ENCODE data around the gene TET3.

Gene TET3

GRCh38 chr2:73961823-73962615, 22.7 kb upstream of the TET3 start:
- Histone ChIP-seq H3K4me3 (no peak overlapping the region), H3K27ac (no peak overlapping the region), H3K9ac (ENCODE audit: insufficient read length) (no peak overlapping the region), H3K9me3 (ENCODE audit: low read depth, low read length) (no peaks in the 10 kb centered on the region), H3K36me3 (ENCODE audit: insufficient read depth, low read length) (peaks cover 28% of the 10 kb centered on the region)
- no peak for TF ChIP-seq FOXP2 (optimal IDR thresholded peaks at IDR 0.05; ENCODE audit: control extremely low read depth, extremely low read length, insufficient read depth)
- no peak for TF ChIP-seq EZH2 (IDR thresholded peaks at IDR 0.05)
- no peak for TF ChIP-seq POLR2AphosphoS5 (IDR thresholded peaks at IDR 0.05; ENCODE audit: borderline replicate concordance, low read depth, low read length)
- no peak for DNase-seq (ENCODE audit: low read depth, low spot score)

- TF ChIP-seq FOXP2 (optimal IDR thresholded peaks at IDR 0.05; ENCODE audit: control extremely low read depth, extremely low read length, insufficient read depth) (no peak), POLR2AphosphoS5 (IDR thresholded peaks at IDR 0.05; ENCODE audit: borderline replicate concordance, low read depth, low read length) (no peak), EZH2 (IDR thresholded peaks at IDR 0.05) (no peak)
- DNase-seq (ENCODE audit: low read depth, low spot score) = no peak
- Histone ChIP-seq H3K27ac (no peak overlapping the region), H3K4me3 (no peak overlapping the region), H3K9me3 (ENCODE audit: low read depth, low read length) (no peaks in the 10 kb centered on the region), H3K9ac (ENCODE audit: insufficient read length) (no peak overlapping the region), H3K36me3 (ENCODE audit: insufficient read depth, low read length) (peaks cover 22% of the 10 kb centered on the region)
These were observed 21.9 kb upstream of the TET3 start for GRCh38 chr2:73962798-73963197.

- no peak overlapping the region for H3K9ac ChIP-seq (ENCODE audit: insufficient read length)
- TF ChIP-seq FOXP2 (optimal IDR thresholded peaks at IDR 0.05; ENCODE audit: control extremely low read depth, extremely low read length, insufficient read depth) (no peak), EZH2 (IDR thresholded peaks at IDR 0.05) (no peak), POLR2AphosphoS5 (IDR thresholded peaks at IDR 0.05; ENCODE audit: borderline replicate concordance, low read depth, low read length) (no peak)
- peaks cover 14% of the 10 kb centered on the region for H3K36me3 ChIP-seq (ENCODE audit: insufficient read depth, low read length)
- H3K9me3 ChIP-seq (ENCODE audit: low read depth, low read length) = no peaks in the 10 kb centered on the region
- no peak overlapping the region for H3K27ac ChIP-seq
- no peak overlapping the region for H3K4me3 ChIP-seq
- DNase-seq (ENCODE audit: low read depth, low spot score) = no peak
These were observed 21.2 kb upstream of the TET3 start for GRCh38 chr2:73963385-73964120.

GRCh38 chr2:73964223-73964622, 20.5 kb upstream of the TET3 start:
- peaks cover 7% of the 10 kb centered on the region for H3K36me3 ChIP-seq (ENCODE audit: insufficient read depth, low read length)
- no peaks in the 10 kb centered on the region for H3K9me3 ChIP-seq (ENCODE audit: low read depth, low read length)
- no peak for DNase-seq (ENCODE audit: low read depth, low spot score)
- TF ChIP-seq FOXP2 (optimal IDR thresholded peaks at IDR 0.05; ENCODE audit: control extremely low read depth, extremely low read length, insufficient read depth) = no peak
- no peak for TF ChIP-seq EZH2 (IDR thresholded peaks at IDR 0.05)
- TF ChIP-seq POLR2AphosphoS5 (IDR thresholded peaks at IDR 0.05; ENCODE audit: borderline replicate concordance, low read depth, low read length) = no peak
- H3K27ac ChIP-seq = no peak overlapping the region
- H3K4me3 ChIP-seq = no peak overlapping the region
- no peak overlapping the region for H3K9ac ChIP-seq (ENCODE audit: insufficient read length)

- no peak for TF ChIP-seq EZH2 (IDR thresholded peaks at IDR 0.05)
- no peak for TF ChIP-seq FOXP2 (optimal IDR thresholded peaks at IDR 0.05; ENCODE audit: control extremely low read depth, extremely low read length, insufficient read depth)
- TF ChIP-seq POLR2AphosphoS5 (IDR thresholded peaks at IDR 0.05; ENCODE audit: borderline replicate concordance, low read depth, low read length) = no peak
- DNase-seq (ENCODE audit: low read depth, low spot score) = no peak
- no peak overlapping the region for H3K4me3 ChIP-seq
- H3K9me3 ChIP-seq (ENCODE audit: low read depth, low read length) = no peaks in the 10 kb centered on the region
- H3K27ac ChIP-seq = no peak overlapping the region
- no peak overlapping the region for H3K9ac ChIP-seq (ENCODE audit: insufficient read length)
- H3K36me3 ChIP-seq (ENCODE audit: insufficient read depth, low read length) = no peaks in the 10 kb centered on the region
These were observed 19.7 kb upstream of the TET3 start for GRCh38 chr2:73965053-73965452.

- no peak for DNase-seq (ENCODE audit: low read depth, low spot score)
- no peaks in the 10 kb centered on the region for H3K36me3 ChIP-seq (ENCODE audit: insufficient read depth, low read length)
- H3K27ac ChIP-seq = no peak overlapping the region
- H3K9me3 ChIP-seq (ENCODE audit: low read depth, low read length) = no peaks in the 10 kb centered on the region
- TF ChIP-seq EZH2 (IDR thresholded peaks at IDR 0.05) (no peak), POLR2AphosphoS5 (IDR thresholded peaks at IDR 0.05; ENCODE audit: borderline replicate concordance, low read depth, low read length) (no peak)
- H3K9ac ChIP-seq (ENCODE audit: insufficient read length) = no peak overlapping the region
- no peak overlapping the region for H3K4me3 ChIP-seq
These were observed 16.3 kb upstream of the TET3 start for GRCh38 chr2:73968357-73968937.

GRCh38 chr2:73969356-73969755, 15.4 kb upstream of the TET3 start:
- TF ChIP-seq EZH2 (IDR thresholded peaks at IDR 0.05) = no peak
- no peaks in the 10 kb centered on the region for H3K36me3 ChIP-seq (ENCODE audit: insufficient read depth, low read length)
- H3K9ac ChIP-seq (ENCODE audit: insufficient read length) = no peak overlapping the region
- no peak overlapping the region for H3K4me3 ChIP-seq
- no peak for DNase-seq (ENCODE audit: low read depth, low spot score)
- no peak overlapping the region for H3K27ac ChIP-seq
- H3K9me3 ChIP-seq (ENCODE audit: low read depth, low read length) = no peaks in the 10 kb centered on the region

- no peaks in the 10 kb centered on the region for H3K9me3 ChIP-seq (ENCODE audit: low read depth, low read length)
- no peak overlapping the region for H3K9ac ChIP-seq (ENCODE audit: insufficient read length)
- TF ChIP-seq FOXP2 (optimal IDR thresholded peaks at IDR 0.05; ENCODE audit: control extremely low read depth, extremely low read length, insufficient read depth) (no peak), EZH2 (IDR thresholded peaks at IDR 0.05) (no peak), POLR2AphosphoS5 (IDR thresholded peaks at IDR 0.05; ENCODE audit: borderline replicate concordance, low read depth, low read length) (no peak)
- H3K4me3 ChIP-seq = no peak overlapping the region
- no peak for DNase-seq (ENCODE audit: low read depth, low spot score)
- H3K36me3 ChIP-seq (ENCODE audit: insufficient read depth, low read length) = no peaks in the 10 kb centered on the region
- peak overlapping the region; percentile 39; the same call in 1 of the 2 replicates for H3K27ac ChIP-seq
These were observed 14.4 kb upstream of the TET3 start for GRCh38 chr2:73970141-73970803.
